ENCODE measurements around the gene SLC39A8.

SLC39A8 gene

GRCh38 chr4:102326951-102327350 is 18.3 kb downstream of the SLC39A8 start:
- TF ChIP-seq REST (IDR thresholded peaks at IDR 0.05; ENCODE audit: insufficient replicate concordance, low read depth) (no peak), POLR2AphosphoS5 (IDR thresholded peaks at IDR 0.05; ENCODE audit: low read depth) (no peak), CTCF (IDR thresholded peaks at IDR 0.05; ENCODE audit: insufficient read depth, low read length) (no peak)
- Histone ChIP-seq H3K4me3 (replicated peaks; ENCODE audit: insufficient read depth, low read length) (no peak overlapping the region), H3K27ac (replicated peaks) (no peak overlapping the region), H3K27me3 (ENCODE audit: insufficient read depth, poor library complexity, severe bottlenecking) (no peaks in the 10 kb centered on the region)
- no peak for DNase-seq (ENCODE audit: low read depth in 1 of 2, low spot score in 1 of 2)

GRCh38 chr4:102324730-102325129 is 20.6 kb downstream of the SLC39A8 start:
- TF ChIP-seq SPI1 (IDR thresholded peaks at IDR 0.05; ENCODE audit: borderline replicate concordance, low read depth), result no peak
- no peaks in the 10 kb centered on the region for H3K27me3 ChIP-seq (ENCODE audit: insufficient read depth, poor library complexity, severe bottlenecking)
- no peak overlapping the region for H3K4me3 ChIP-seq (replicated peaks; ENCODE audit: insufficient read depth, low read length)
- no peak for DNase-seq (ENCODE audit: low read depth in 1 of 2, low spot score in 1 of 2)
- H3K27ac ChIP-seq (replicated peaks), result no peak overlapping the region

- Histone ChIP-seq H3K27me3 (ENCODE audit: insufficient read depth, poor library complexity, severe bottlenecking) (no peaks in the 10 kb centered on the region), H3K27ac (replicated peaks) (no peak overlapping the region), H3K4me3 (replicated peaks; ENCODE audit: insufficient read depth, low read length) (no peak overlapping the region)
- no peak for DNase-seq (ENCODE audit: low read depth in 1 of 2, low spot score in 1 of 2)
- TF ChIP-seq CTCF (IDR thresholded peaks at IDR 0.05; ENCODE audit: insufficient read depth, low read length), result no peak
- TF ChIP-seq GABPA (IDR thresholded peaks at IDR 0.05; ENCODE audit: low read depth), result no peak
- no peak for TF ChIP-seq REST (IDR thresholded peaks at IDR 0.05; ENCODE audit: insufficient replicate concordance, low read depth)
- TF ChIP-seq POLR2AphosphoS5 (IDR thresholded peaks at IDR 0.05; ENCODE audit: low read depth), result no peak
Measured at GRCh38 chr4:102322736-102323135, 22.5 kb downstream of the SLC39A8 start.

- no peak for TF ChIP-seq SPI1 (IDR thresholded peaks at IDR 0.05; ENCODE audit: borderline replicate concordance, low read depth)
- no peak for TF ChIP-seq REST (IDR thresholded peaks at IDR 0.05; ENCODE audit: insufficient replicate concordance, low read depth)
- TF ChIP-seq GABPA (IDR thresholded peaks at IDR 0.05; ENCODE audit: low read depth), result no peak
- TF ChIP-seq POLR2AphosphoS5 (IDR thresholded peaks at IDR 0.05; ENCODE audit: low read depth), result no peak
- TF ChIP-seq CTCF (IDR thresholded peaks at IDR 0.05; ENCODE audit: insufficient read depth, low read length), result no peak
- no peaks in the 10 kb centered on the region for H3K27me3 ChIP-seq (ENCODE audit: insufficient read depth, poor library complexity, severe bottlenecking)
- no peak overlapping the region for H3K27ac ChIP-seq (replicated peaks)
- H3K4me3 ChIP-seq (replicated peaks; ENCODE audit: insufficient read depth, low read length), result no peak overlapping the region
- DNase-seq (ENCODE audit: low read depth in 1 of 2, low spot score in 1 of 2), result no peak
Measured at GRCh38 chr4:102321260-102321995, 23.9 kb downstream of the SLC39A8 start.

Measured in HL-60 (cell line).